DOHH2 (cell line): ENCODE data around the gene CACNA1B.
"Not testable (repeated sequence)": the region's sequence is repeated elsewhere in the genome, so short reads cannot be mapped to it uniquely, and the experiment has no call there.

Experiments used
- H3F3A ChIP-seq: fragments of 200-600 bp; sonication (generic), shearing (Covaris generic); 2 replicates; pipeline ENCODE4 v1.6.0; 2016; ENCODE audit warnings: antibody characterized with exemption, mild to moderate bottlenecking; ENCODE audit not compliant: control insufficient read depth, insufficient read depth
- H3K27ac ChIP-seq: fragments of 200-600 bp; sonication (generic); 2 replicates; pipeline ENCODE4 v1.5.1; 2014; ENCODE audit warnings: low read depth, mild to moderate bottlenecking, low read length, moderate library complexity
- H3K27me3 ChIP-seq: fragments of 200-600 bp; sonication (generic); 2 replicates; pipeline ENCODE4 v1.6.1; 2014; ENCODE audit warnings: mild to moderate bottlenecking, low read length, mixed read lengths; ENCODE audit not compliant: control insufficient read depth
- H3K36me3 ChIP-seq: fragments of 200-600 bp; sonication (generic); 2 replicates; pipeline ENCODE4 v1.6.1; 2014; ENCODE audit warnings: mild to moderate bottlenecking, low read length, moderate library complexity, mixed read lengths; ENCODE audit not compliant: control insufficient read depth
- H3K4me1 ChIP-seq: fragments of 200-600 bp; sonication (generic); 2 replicates; pipeline ENCODE4 v1.6.1; 2014; ENCODE audit warnings: mild to moderate bottlenecking, low read length, mixed read lengths; ENCODE audit not compliant: control insufficient read depth
- H3K4me2 ChIP-seq: fragments of 200-600 bp; sonication (generic); 2 replicates; pipeline ENCODE4 v1.6.0; 2014; ENCODE audit warnings: mild to moderate bottlenecking, low read length, moderate library complexity
- H3K4me3 ChIP-seq: fragments of 200-600 bp; sonication (generic); 2 replicates; pipeline ENCODE4 v1.5.1; 2014; ENCODE audit warnings: mild to moderate bottlenecking, low read length, mixed read lengths
- H3K79me2 ChIP-seq: fragments of 200-600 bp; sonication (generic); 2 replicates; pipeline ENCODE4 v1.6.1; 2014; ENCODE audit warnings: mild to moderate bottlenecking, low read length, mixed read lengths; ENCODE audit not compliant: control insufficient read depth
- H3K9me2 ChIP-seq: fragments of 200-600 bp; sonication (generic); replicated peaks from 2 replicates; pipeline ENCODE4 v1.6.1; 2014; ENCODE audit warnings: mild to moderate bottlenecking, low read length, mixed read lengths; ENCODE audit not compliant: control insufficient read depth
- H3K9me3 ChIP-seq: fragments of 200-600 bp; sonication (generic); 2 replicates; pipeline ENCODE4 v1.6.1; 2014; ENCODE audit warnings: antibody characterized with exemption, low read length, mixed read lengths; ENCODE audit not compliant: control insufficient read depth, insufficient read depth
- H4K20me1 ChIP-seq: fragments of 200-600 bp; sonication (generic); 2 replicates; pipeline ENCODE4 v1.6.0; 2014; ENCODE audit warnings: low read depth, mild to moderate bottlenecking, antibody characterized with exemption, low read length, moderate library complexity; ENCODE audit not compliant: control insufficient read depth, insufficient read depth
- CTCF ChIP-seq: fragments of 200-600 bp; sonication (generic); IDR thresholded peaks from one replicate; pipeline ENCODE4 v1.5.1; 2014; ENCODE audit warnings: antibody characterized with exemption, mild to moderate bottlenecking, low read depth, low read length; ENCODE audit not compliant: poor library complexity, severe bottlenecking

Gene CACNA1B

GRCh38 chr9:138147556-138147955 lies 270.0 kb downstream of the CACNA1B start:
- not testable (repeated sequence) for H3K4me2 ChIP-seq, H3K9me3 ChIP-seq, H3K4me3 ChIP-seq, H3F3A ChIP-seq, H3K79me2 ChIP-seq, H3K9me2 ChIP-seq, H3K27me3 ChIP-seq, H3K27ac ChIP-seq, H4K20me1 ChIP-seq, H3K4me1 ChIP-seq, H3K36me3 ChIP-seq
- peak; percentile 45 for TF ChIP-seq CTCF

- H3K4me1 ChIP-seq, H3K27ac ChIP-seq, H3K36me3 ChIP-seq, H3F3A ChIP-seq, H3K79me2 ChIP-seq, H3K9me2 ChIP-seq, H3K9me3 ChIP-seq, H4K20me1 ChIP-seq, H3K27me3 ChIP-seq: not testable (repeated sequence)
- Histone ChIP-seq H3K4me2 (peak overlapping the region; percentile 24; the same call in 1 of the 2 replicates), H3K4me3 (peak overlapping the region; percentile 12; the same call in 1 of the 2 replicates)
- peak; percentile 57 for TF ChIP-seq CTCF
Observed at GRCh38 chr9:138149672-138150656, 272.4 kb downstream of the CACNA1B start.

GRCh38 chr9:138155788-138156187 lies 278.2 kb downstream of the CACNA1B start:
- not testable (repeated sequence) for H3K9me3 ChIP-seq, H3K9me2 ChIP-seq, H3K4me1 ChIP-seq, H3K27ac ChIP-seq, H3K4me3 ChIP-seq, H3K79me2 ChIP-seq, H3K27me3 ChIP-seq, H3K36me3 ChIP-seq, H3K4me2 ChIP-seq, H3F3A ChIP-seq, H4K20me1 ChIP-seq

GRCh38 chr9:138166793-138167192 lies 289.2 kb downstream of the CACNA1B start:
- H3K27ac ChIP-seq, H3K4me1 ChIP-seq, H3K79me2 ChIP-seq, H3K4me2 ChIP-seq, H3K27me3 ChIP-seq, H3K4me3 ChIP-seq, H3K9me3 ChIP-seq, H3K9me2 ChIP-seq, H3K36me3 ChIP-seq, H3F3A ChIP-seq, H4K20me1 ChIP-seq: not testable (repeated sequence)
